GM13976 (cell line): ENCODE measurements around the gene PGM3.

ENCODE experiments used
- DNase-seq: peaks from one replicate; pipeline ENCODE4 v3.0.0; 2012; ENCODE audit warnings: low spot score
- in situ Hi-C: fragments of 300-500 bp; cut with MboI; formaldehyde crosslinking; loops from one replicate; pipeline ENCODE4 v1.12.0; 2022; ENCODE audit warnings: low sequenced_read_pairs, mixed read lengths, inconsistent platforms; ENCODE audit not compliant: unreplicated experiment
- TF ChIP-seq, protein P1 (sequence below): IDR thresholded peaks from 2 replicates; pipeline ENCODE4 v1.5.1; 2012; ENCODE audit warnings: borderline replicate concordance, mild to moderate bottlenecking; ENCODE audit not compliant: insufficient read depth; ENCODE audit errors: extremely low read depth, missing control alignments, control extremely low read depth

The PGM3 gene

DNA sequence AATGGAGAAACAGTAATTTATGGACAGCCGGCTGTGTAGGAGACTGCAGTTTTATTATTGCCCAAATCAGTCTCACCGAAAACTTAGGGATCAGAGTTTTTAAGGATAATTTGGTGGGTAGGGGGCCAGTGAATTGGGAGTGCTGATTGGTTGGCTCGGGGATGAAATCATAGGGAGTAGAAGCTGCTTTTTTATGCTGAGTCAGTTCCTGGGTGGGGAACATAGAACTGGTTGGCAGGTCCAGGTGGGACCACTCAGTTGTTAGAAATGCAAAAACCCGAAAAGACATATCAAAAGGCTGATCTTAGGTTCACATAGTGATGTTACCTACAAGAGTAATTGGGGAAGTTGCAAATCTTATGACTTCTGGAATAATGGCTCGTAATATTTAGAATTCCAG is 66.3 kb downstream of the PGM3 start:
- TF ChIP-seq, protein P1, sequence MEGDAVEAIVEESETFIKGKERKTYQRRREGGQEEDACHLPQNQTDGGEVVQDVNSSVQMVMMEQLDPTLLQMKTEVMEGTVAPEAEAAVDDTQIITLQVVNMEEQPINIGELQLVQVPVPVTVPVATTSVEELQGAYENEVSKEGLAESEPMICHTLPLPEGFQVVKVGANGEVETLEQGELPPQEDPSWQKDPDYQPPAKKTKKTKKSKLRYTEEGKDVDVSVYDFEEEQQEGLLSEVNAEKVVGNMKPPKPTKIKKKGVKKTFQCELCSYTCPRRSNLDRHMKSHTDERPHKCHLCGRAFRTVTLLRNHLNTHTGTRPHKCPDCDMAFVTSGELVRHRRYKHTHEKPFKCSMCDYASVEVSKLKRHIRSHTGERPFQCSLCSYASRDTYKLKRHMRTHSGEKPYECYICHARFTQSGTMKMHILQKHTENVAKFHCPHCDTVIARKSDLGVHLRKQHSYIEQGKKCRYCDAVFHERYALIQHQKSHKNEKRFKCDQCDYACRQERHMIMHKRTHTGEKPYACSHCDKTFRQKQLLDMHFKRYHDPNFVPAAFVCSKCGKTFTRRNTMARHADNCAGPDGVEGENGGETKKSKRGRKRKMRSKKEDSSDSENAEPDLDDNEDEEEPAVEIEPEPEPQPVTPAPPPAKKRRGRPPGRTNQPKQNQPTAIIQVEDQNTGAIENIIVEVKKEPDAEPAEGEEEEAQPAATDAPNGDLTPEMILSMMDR, result no peak
- DNase-seq, result no peak
- in situ Hi-C loops, result no loop called here

DNA sequence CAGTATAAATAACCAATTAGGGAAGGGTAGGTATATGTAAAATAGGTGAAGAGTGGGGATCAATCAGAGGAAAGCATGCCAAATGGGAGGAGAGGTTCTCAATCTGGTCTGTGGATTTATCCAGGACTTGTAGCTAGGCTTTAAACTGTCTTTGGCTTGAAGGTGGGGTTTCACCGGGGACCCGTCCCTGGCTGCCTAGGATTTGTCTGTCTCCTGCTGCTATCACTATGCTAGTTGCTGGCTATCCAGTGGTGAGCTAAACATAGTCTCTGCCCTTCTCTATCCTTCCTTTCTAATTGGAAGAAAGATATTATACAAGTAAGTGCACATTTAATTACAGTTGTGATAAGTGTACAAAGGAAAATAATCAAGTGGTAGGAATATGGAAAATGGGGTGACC is 66.8 kb downstream of the PGM3 start:
- DNase-seq, result no peak
- TF ChIP-seq, protein P1, result no peak
- in situ Hi-C loops, result no loop called here

DNA sequence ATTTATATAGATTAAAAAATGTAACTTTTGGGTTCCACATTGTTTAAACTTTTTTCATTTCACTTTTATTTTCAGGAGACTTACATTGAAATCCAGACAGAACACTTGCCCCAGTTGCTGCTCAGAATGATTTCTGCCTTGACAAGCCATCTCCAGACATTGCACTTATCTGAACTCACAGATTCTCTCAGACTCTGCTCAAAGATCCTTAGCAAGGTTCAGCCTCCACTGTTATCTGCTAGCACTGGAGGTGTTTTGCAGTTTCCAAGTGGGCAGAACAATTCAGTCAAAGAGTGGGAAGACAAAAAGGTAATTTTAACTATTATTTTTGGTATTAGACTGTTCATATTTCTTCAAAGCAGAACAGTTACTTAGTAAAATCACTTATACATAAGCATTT is 67.6 kb downstream of the PGM3 start:
- TF ChIP-seq, protein P1, result no peak
- no peak for DNase-seq
- in situ Hi-C loops, result no loop called here

DNA sequence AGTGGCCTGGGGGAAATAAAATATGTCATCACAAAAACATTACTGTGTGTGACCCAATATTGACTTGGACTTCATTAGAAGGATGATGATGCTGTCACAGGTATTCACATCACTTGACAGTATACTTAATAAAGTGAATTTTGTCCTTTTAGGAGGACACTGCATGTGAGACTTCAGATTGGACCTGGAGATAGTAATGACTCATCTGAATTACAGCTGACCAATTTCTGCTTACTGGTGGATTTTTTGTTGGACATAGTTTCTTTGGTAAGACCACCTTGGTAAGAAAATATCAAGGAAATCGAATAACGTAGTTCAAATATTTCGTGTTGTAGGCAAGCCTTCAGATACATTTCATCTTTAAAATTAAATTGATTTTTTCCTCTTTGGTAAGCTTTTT is 68.5 kb downstream of the PGM3 start:
- DNase-seq, result no peak
- TF ChIP-seq, protein P1, result no peak

DNA sequence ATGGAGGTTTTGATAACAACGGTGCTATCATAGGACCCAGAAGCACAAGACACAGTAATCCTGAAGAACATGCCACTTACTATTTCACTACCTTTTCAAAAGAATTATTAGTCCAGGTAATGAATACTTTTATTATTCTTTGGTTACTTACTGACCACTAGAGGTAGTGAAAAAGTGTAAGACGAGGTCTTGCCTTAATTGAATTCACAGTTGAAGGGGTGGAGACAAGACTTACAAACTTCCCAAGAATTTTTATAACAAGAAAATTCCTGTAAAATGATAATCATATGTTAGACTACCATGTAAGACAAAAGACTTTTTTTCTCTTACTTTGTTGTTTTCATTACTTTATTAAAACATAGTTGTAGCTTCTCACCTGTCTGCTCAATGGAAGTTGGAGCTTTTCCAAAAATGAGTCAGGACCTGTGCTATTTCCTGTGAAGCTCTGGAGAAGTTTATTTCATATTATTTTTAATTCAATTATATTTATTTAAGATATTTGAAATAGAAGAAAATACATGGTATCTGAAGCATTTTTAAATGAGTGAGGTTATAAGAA is 73.2 kb downstream of the PGM3 start:
- in situ Hi-C loops, result no loop called here

More for the DNA sequence above, 68.5 kb downstream of the PGM3 start:
- in situ Hi-C loops, result no loop called here

DNA sequence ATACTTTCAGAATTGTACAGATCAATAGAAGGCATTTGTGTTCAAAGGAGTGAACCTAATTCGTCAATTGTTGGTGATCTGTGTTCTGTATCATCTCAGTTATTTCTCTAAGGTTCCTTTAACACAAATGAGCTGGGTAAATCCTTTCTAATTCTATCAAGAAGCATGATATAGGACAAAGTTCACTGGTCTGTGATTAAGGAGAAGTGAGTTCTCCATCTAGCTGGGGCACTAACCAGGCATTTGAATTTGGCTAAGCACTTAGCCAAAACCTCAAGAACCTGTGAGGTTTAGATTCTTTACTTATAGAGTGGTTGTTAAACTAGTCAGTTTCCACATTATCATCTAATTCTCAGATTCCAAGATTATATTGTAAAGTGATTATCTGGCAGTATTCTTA is 75.3 kb downstream of the PGM3 start:
- in situ Hi-C loops, result no loop called here
- no peak for DNase-seq
- TF ChIP-seq, protein P1, result no peak

More for the DNA sequence above, 73.2 kb downstream of the PGM3 start:
- TF ChIP-seq, protein P1, result no peak
- DNase-seq, result no peak
